Measurements from ENCODE around the gene USP48.

Gene USP48

GRCh38 chr1:21763236-21763635 is 19.7 kb downstream of the USP48 start:
- WGBS, result 97% methylated on average over 9 of the region's 10 CpGs
- H3K9me3 ChIP-seq (ENCODE audit: control insufficient read depth, low read length), result no peaks in the 10 kb centered on the region

DNA sequence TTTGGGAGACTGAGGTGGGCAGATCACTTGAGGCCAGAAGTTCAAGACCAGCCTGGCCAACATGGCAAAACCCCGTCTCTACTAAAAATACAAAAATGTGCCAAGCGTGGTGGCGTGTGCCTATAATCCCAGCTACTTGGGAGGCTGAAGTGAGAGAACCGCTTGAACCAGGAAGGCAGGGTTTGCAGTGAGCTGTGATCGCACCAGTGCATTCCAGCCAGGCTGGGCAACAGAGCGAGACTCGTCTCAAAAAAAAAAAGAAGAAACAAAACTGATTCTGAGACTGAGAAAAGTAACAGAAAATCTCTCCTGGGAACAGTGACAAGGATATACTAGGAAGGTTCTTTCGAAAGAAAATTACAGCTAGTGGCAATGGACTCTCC is 20.9 kb downstream of the USP48 start:
- no peaks in the 10 kb centered on the region for H3K9me3 ChIP-seq (ENCODE audit: control insufficient read depth, low read length)
- H3K4me3 ChIP-seq (ENCODE audit: insufficient read depth in 1 of 2, low read depth in 1 of 2, low read length in 2 of 2), result no peak overlapping the region
- H2BK120ac ChIP-seq (ENCODE audit: low read depth, low read length), result no peak overlapping the region
- no peak overlapping the region for H3K4me2 ChIP-seq (ENCODE audit: low read length, poor library complexity, severe bottlenecking)
- H3K23ac ChIP-seq (ENCODE audit: low read length in 2 of 2), result no peak overlapping the region
- no peak overlapping the region for H3K18ac ChIP-seq (ENCODE audit: low read depth in 1 of 2, low read length in 2 of 2)
- WGBS, result 96% methylated on average over 8 of the region's 8 CpGs
- H3K9ac ChIP-seq (ENCODE audit: low read length), result no peak overlapping the region
- H3K27ac ChIP-seq (ENCODE audit: low read length, poor library complexity, severe bottlenecking), result no peak overlapping the region
- H3K27me3 ChIP-seq (ENCODE audit: control insufficient read depth in 1 of 2, insufficient read depth in 1 of 2, low read length in 2 of 2), result no peaks in the 10 kb centered on the region
- DNase-seq, result no peak
- H3K4me1 ChIP-seq (ENCODE audit: control insufficient read depth, insufficient read depth, low read depth, low read length), result peaks cover 9% of the 10 kb centered on the region
- no peak overlapping the region for H2BK12ac ChIP-seq (ENCODE audit: low read length in 2 of 2)
- H2AFZ ChIP-seq (ENCODE audit: low read depth, low read length), result no peak overlapping the region
- peaks cover 4% of the 10 kb centered on the region for H3K79me1 ChIP-seq (replicated peaks; ENCODE audit: low read length, poor library complexity, severe bottlenecking)
- no peak overlapping the region for H2BK15ac ChIP-seq (ENCODE audit: low read depth, poor library complexity, severe bottlenecking)
- H2AK5ac ChIP-seq (ENCODE audit: low read length, severe bottlenecking), result no peak overlapping the region
- H3K36me3 ChIP-seq (ENCODE audit: control insufficient read depth in 1 of 2, insufficient read depth in 2 of 2, low read depth in 1 of 2, low read length in 2 of 2), result peaks cover 0 to 2% of the 10 kb centered on the region in 2 experiments
- no peak overlapping the region for H3K4ac ChIP-seq (ENCODE audit: low read depth in 1 of 2, low read length in 2 of 2)
- H3K14ac ChIP-seq (ENCODE audit: low read length in 2 of 2), result no peak overlapping the region
- H4K8ac ChIP-seq (ENCODE audit: low read length), result no peak overlapping the region
- H4K91ac ChIP-seq (ENCODE audit: low read length), result no peak overlapping the region
- no peak overlapping the region for H2BK5ac ChIP-seq (ENCODE audit: low read depth, low read length, poor library complexity, severe bottlenecking)

More at GRCh38 chr1:21763236-21763635, 19.7 kb downstream of the USP48 start:
- Histone ChIP-seq H3K4me3 (ENCODE audit: insufficient read depth in 1 of 2, low read depth in 1 of 2, low read length in 2 of 2) (no peak overlapping the region), H3K9ac (ENCODE audit: low read length) (no peak overlapping the region), H2BK15ac (ENCODE audit: low read depth, poor library complexity, severe bottlenecking) (no peak overlapping the region), H3K4me2 (ENCODE audit: low read length, poor library complexity, severe bottlenecking) (no peak overlapping the region), H3K36me3 (ENCODE audit: control insufficient read depth in 1 of 2, insufficient read depth in 2 of 2, low read depth in 1 of 2, low read length in 2 of 2) (peaks cover 0 to 2% of the 10 kb centered on the region in 2 experiments), H2BK5ac (ENCODE audit: low read depth, low read length, poor library complexity, severe bottlenecking) (no peak overlapping the region), H3K14ac (ENCODE audit: low read length in 2 of 2) (no peak overlapping the region), H2AFZ (ENCODE audit: low read depth, low read length) (no peak overlapping the region), H3K27ac (ENCODE audit: low read length, poor library complexity, severe bottlenecking) (no peak overlapping the region), H2BK12ac (ENCODE audit: low read length in 2 of 2) (no peak overlapping the region), H4K91ac (ENCODE audit: low read length) (no peak overlapping the region), H4K8ac (ENCODE audit: low read length) (no peak overlapping the region), H3K18ac (ENCODE audit: low read depth in 1 of 2, low read length in 2 of 2) (no peak overlapping the region), H3K27me3 (ENCODE audit: control insufficient read depth in 1 of 2, insufficient read depth in 1 of 2, low read length in 2 of 2) (no peaks in the 10 kb centered on the region), H3K4me1 (ENCODE audit: control insufficient read depth, insufficient read depth, low read depth, low read length) (peaks cover 9% of the 10 kb centered on the region), H2AK5ac (ENCODE audit: low read length, severe bottlenecking) (no peak overlapping the region), H2BK120ac (ENCODE audit: low read depth, low read length) (no peak overlapping the region), H3K23ac (ENCODE audit: low read length in 2 of 2) (no peak overlapping the region), H3K79me1 (replicated peaks; ENCODE audit: low read length, poor library complexity, severe bottlenecking) (peaks cover 4% of the 10 kb centered on the region), H3K4ac (ENCODE audit: low read depth in 1 of 2, low read length in 2 of 2) (no peak overlapping the region)
- no peak for DNase-seq

GRCh38 chr1:21761052-21761451 is 21.9 kb downstream of the USP48 start:
- Histone ChIP-seq H2BK120ac (ENCODE audit: low read depth, low read length) (no peak overlapping the region), H2BK15ac (ENCODE audit: low read depth, poor library complexity, severe bottlenecking) (no peak overlapping the region), H2BK12ac (ENCODE audit: low read length in 2 of 2) (no peak overlapping the region), H3K9me3 (ENCODE audit: control insufficient read depth, low read length) (no peaks in the 10 kb centered on the region), H3K14ac (ENCODE audit: low read length in 2 of 2) (no peak overlapping the region), H3K4me3 (ENCODE audit: insufficient read depth in 1 of 2, low read depth in 1 of 2, low read length in 2 of 2) (no peak overlapping the region), H3K79me1 (replicated peaks; ENCODE audit: low read length, poor library complexity, severe bottlenecking) (peaks cover 6% of the 10 kb centered on the region), H3K36me3 (ENCODE audit: control insufficient read depth in 1 of 2, insufficient read depth in 2 of 2, low read depth in 1 of 2, low read length in 2 of 2) (peaks cover 2 to 7% of the 10 kb centered on the region in 2 experiments), H3K18ac (ENCODE audit: low read depth in 1 of 2, low read length in 2 of 2) (no peak overlapping the region), H3K27me3 (ENCODE audit: control insufficient read depth in 1 of 2, insufficient read depth in 1 of 2, low read length in 2 of 2) (no peaks in the 10 kb centered on the region), H3K9ac (ENCODE audit: low read length) (no peak overlapping the region), H3K4me1 (ENCODE audit: control insufficient read depth, insufficient read depth, low read depth, low read length) (peaks cover 9% of the 10 kb centered on the region), H4K8ac (ENCODE audit: low read length) (no peak overlapping the region), H3K4me2 (ENCODE audit: low read length, poor library complexity, severe bottlenecking) (no peak overlapping the region), H3K4ac (ENCODE audit: low read depth in 1 of 2, low read length in 2 of 2) (no peak overlapping the region), H2AFZ (ENCODE audit: low read depth, low read length) (no peak overlapping the region), H2AK5ac (ENCODE audit: low read length, severe bottlenecking) (no peak overlapping the region), H3K23ac (ENCODE audit: low read length in 2 of 2) (no peak overlapping the region), H3K27ac (ENCODE audit: low read length, poor library complexity, severe bottlenecking) (no peak overlapping the region), H4K91ac (ENCODE audit: low read length) (no peak overlapping the region), H2BK5ac (ENCODE audit: low read depth, low read length, poor library complexity, severe bottlenecking) (no peak overlapping the region)
- WGBS, result 41% methylated on average over 2 of the region's 3 CpGs
- DNase-seq, result peak; percentile 62

DNA sequence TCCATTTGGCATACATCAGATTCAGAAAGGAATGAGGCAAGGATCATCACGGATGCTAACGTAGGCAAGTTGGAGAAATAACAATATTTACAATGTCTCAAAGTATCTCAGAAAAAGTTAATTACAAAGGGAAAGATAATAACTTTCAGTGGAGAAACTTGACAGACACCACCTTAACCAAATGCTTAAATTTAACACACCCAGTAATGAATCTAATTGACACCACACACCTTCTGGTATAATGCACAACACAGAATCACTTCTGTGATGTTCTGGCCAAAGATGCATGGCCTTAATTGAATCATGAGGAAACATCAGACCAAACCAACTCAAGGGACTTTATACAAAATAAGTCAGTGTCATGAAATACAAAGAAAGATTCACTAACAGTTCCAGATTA is 23.1 kb downstream of the USP48 start:
- peaks cover 11% of the 10 kb centered on the region for H3K79me1 ChIP-seq (replicated peaks; ENCODE audit: low read length, poor library complexity, severe bottlenecking)
- no peak overlapping the region for H3K27ac ChIP-seq (ENCODE audit: low read length, poor library complexity, severe bottlenecking)
- H3K27me3 ChIP-seq (ENCODE audit: control insufficient read depth in 1 of 2, insufficient read depth in 1 of 2, low read length in 2 of 2), result no peaks in the 10 kb centered on the region
- H2BK12ac ChIP-seq (ENCODE audit: low read length in 2 of 2), result no peak overlapping the region
- H3K14ac ChIP-seq (ENCODE audit: low read length in 2 of 2), result no peak overlapping the region
- no peak overlapping the region for H2BK120ac ChIP-seq (ENCODE audit: low read depth, low read length)
- H3K9me3 ChIP-seq (ENCODE audit: control insufficient read depth, low read length), result no peaks in the 10 kb centered on the region
- H3K18ac ChIP-seq (ENCODE audit: low read depth in 1 of 2, low read length in 2 of 2), result no peak overlapping the region
- WGBS, result no CpG with 5 or more reads among the region's 2 CpGs
- H3K4me3 ChIP-seq (ENCODE audit: insufficient read depth in 1 of 2, low read depth in 1 of 2, low read length in 2 of 2), result no peak overlapping the region
- H2AFZ ChIP-seq (ENCODE audit: low read depth, low read length), result no peak overlapping the region
- H2BK15ac ChIP-seq (ENCODE audit: low read depth, poor library complexity, severe bottlenecking), result no peak overlapping the region
- H3K4ac ChIP-seq (ENCODE audit: low read depth in 1 of 2, low read length in 2 of 2), result no peak overlapping the region
- no peak overlapping the region for H2BK5ac ChIP-seq (ENCODE audit: low read depth, low read length, poor library complexity, severe bottlenecking)
- H3K4me1 ChIP-seq (ENCODE audit: control insufficient read depth, insufficient read depth, low read depth, low read length), result peaks cover 5% of the 10 kb centered on the region
- H3K36me3 ChIP-seq (ENCODE audit: control insufficient read depth in 1 of 2, insufficient read depth in 2 of 2, low read depth in 1 of 2, low read length in 2 of 2), result peaks cover 12 to 20% of the 10 kb centered on the region in 2 experiments
- no peak overlapping the region for H3K9ac ChIP-seq (ENCODE audit: low read length)
- no peak overlapping the region for H4K8ac ChIP-seq (ENCODE audit: low read length)
- no peak overlapping the region for H4K91ac ChIP-seq (ENCODE audit: low read length)
- H3K4me2 ChIP-seq (ENCODE audit: low read length, poor library complexity, severe bottlenecking), result no peak overlapping the region
- no peak for DNase-seq
- no peak overlapping the region for H3K23ac ChIP-seq (ENCODE audit: low read length in 2 of 2)
- H2AK5ac ChIP-seq (ENCODE audit: low read length, severe bottlenecking), result no peak overlapping the region
